ENCODE results near the gene ITGB3.

ITGB3 gene

GRCh38 chr17:47264166-47264565, 10.5 kb downstream of the ITGB3 start:
- TF ChIP-seq POLR2AphosphoS5 (IDR thresholded peaks at IDR 0.05; ENCODE audit: low read depth, low read length), result no peak
- TF ChIP-seq REST (IDR thresholded peaks at IDR 0.05; ENCODE audit: insufficient read depth in 1 of 2, low read depth in 2 of 2, low read length in 2 of 2), result no peak
- no peak for TF ChIP-seq FOXP2 (optimal IDR thresholded peaks at IDR 0.05; ENCODE audit: borderline replicate concordance, extremely low read depth, extremely low read length, insufficient read depth)
- TF ChIP-seq SIN3A (IDR thresholded peaks at IDR 0.05; ENCODE audit: borderline replicate concordance, insufficient read depth, low read length), result no peak
- TF ChIP-seq TAF1 (IDR thresholded peaks at IDR 0.05; ENCODE audit: borderline replicate concordance, insufficient read depth, low read length), result no peak

GRCh38 chr17:47265983-47266541, 12.4 kb downstream of the ITGB3 start:
- TF ChIP-seq SIN3A (IDR thresholded peaks at IDR 0.05; ENCODE audit: borderline replicate concordance, insufficient read depth, low read length), result no peak
- TF ChIP-seq TAF1 (IDR thresholded peaks at IDR 0.05; ENCODE audit: borderline replicate concordance, insufficient read depth, low read length), result no peak
- no peak for TF ChIP-seq FOXP2 (optimal IDR thresholded peaks at IDR 0.05; ENCODE audit: borderline replicate concordance, extremely low read depth, extremely low read length, insufficient read depth)
- no peak for TF ChIP-seq POLR2AphosphoS5 (IDR thresholded peaks at IDR 0.05; ENCODE audit: low read depth, low read length)
- no peak for TF ChIP-seq REST (IDR thresholded peaks at IDR 0.05; ENCODE audit: insufficient read depth in 1 of 2, low read depth in 2 of 2, low read length in 2 of 2)

- TF ChIP-seq TAF1 (IDR thresholded peaks at IDR 0.05; ENCODE audit: borderline replicate concordance, insufficient read depth, low read length) (no peak), FOXP2 (optimal IDR thresholded peaks at IDR 0.05; ENCODE audit: borderline replicate concordance, extremely low read depth, extremely low read length, insufficient read depth) (no peak), REST (IDR thresholded peaks at IDR 0.05; ENCODE audit: insufficient read depth in 1 of 2, low read depth in 2 of 2, low read length in 2 of 2) (no peak)
These were observed 13.2 kb downstream of the ITGB3 start for GRCh38 chr17:47266782-47267181.

DNA sequence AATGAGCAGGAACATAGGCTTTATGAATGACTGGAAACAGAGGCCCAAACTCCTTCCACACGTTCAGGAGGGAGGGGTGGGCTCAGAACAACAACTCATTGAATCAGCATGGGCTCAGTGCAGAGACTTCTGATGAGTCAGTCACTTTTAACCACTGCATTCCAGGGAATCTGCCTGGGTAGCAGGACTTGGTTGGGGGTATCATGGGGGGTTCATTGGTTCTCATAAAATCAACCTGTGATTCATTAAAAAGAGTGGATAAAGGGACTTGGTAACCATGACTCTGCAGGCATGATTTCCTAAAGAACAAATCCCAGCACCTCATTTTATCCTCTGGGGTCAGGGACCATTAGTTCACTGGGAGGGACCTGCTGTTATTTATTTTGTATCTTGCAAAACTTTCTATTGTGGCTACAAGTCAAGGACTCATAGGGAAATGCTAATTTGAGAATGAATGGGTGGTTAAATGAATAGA, 13.8 kb downstream of the ITGB3 start:
- TF ChIP-seq SIN3A (IDR thresholded peaks at IDR 0.05; ENCODE audit: borderline replicate concordance, insufficient read depth, low read length) (no peak), TAF1 (IDR thresholded peaks at IDR 0.05; ENCODE audit: borderline replicate concordance, insufficient read depth, low read length) (no peak), POLR2AphosphoS5 (IDR thresholded peaks at IDR 0.05; ENCODE audit: low read depth, low read length) (no peak), FOXP2 (optimal IDR thresholded peaks at IDR 0.05; ENCODE audit: borderline replicate concordance, extremely low read depth, extremely low read length, insufficient read depth) (no peak), REST (IDR thresholded peaks at IDR 0.05; ENCODE audit: insufficient read depth in 1 of 2, low read depth in 2 of 2, low read length in 2 of 2) (no peak)
